GM19463 (cell line): ENCODE measurements around the gene PMM2.
"Not testable (repeated sequence)": the region's sequence is repeated elsewhere in the genome, so short reads cannot be mapped to it uniquely, and the experiment has no call there.

Experiments used
- ATAC-seq: cut with Tn5 transposase; IDR thresholded peaks from one replicate; pipeline ENCODE4 v1.9.1; 2021; ENCODE audit warnings: mild to moderate bottlenecking, moderate library complexity; ENCODE audit not compliant: unreplicated experiment

Gene PMM2

GRCh38 chr16:8866118-8866883, 68.7 kb downstream of the PMM2 start:
- ATAC-seq: no peak

GRCh38 chr16:8866884-8867215, 69.2 kb downstream of the PMM2 start:
- no peak for ATAC-seq

- ATAC-seq: no peak
These were observed 69.7 kb downstream of the PMM2 start for GRCh38 chr16:8867216-8867931.

GRCh38 chr16:8867932-8868415, 70.3 kb downstream of the PMM2 start:
- ATAC-seq: no peak

- peak; percentile 71 for ATAC-seq
These were observed 71.0 kb downstream of the PMM2 start, which contains the start of gene CARHSP1 for GRCh38 chr16:8868416-8869211. Gene CARHSP1 (minus strand): TSS chr16:8869006. CDS start chr16:8859328, 9,678 bp downstream.

GRCh38 chr16:8869212-8869987, 71.8 kb downstream of the PMM2 start:
- no peak for ATAC-seq

GRCh38 chr16:8869988-8870241, 72.3 kb downstream of the PMM2 start:
- ATAC-seq: not testable (repeated sequence)

GRCh38 chr16:8872071-8872470, 74.4 kb downstream of the PMM2 start:
- no peak for ATAC-seq

- ATAC-seq: no peak
These were observed 75.6 kb downstream of the PMM2 start for GRCh38 chr16:8872967-8873865.

- ATAC-seq: not testable (repeated sequence)
These were observed 76.2 kb downstream of the PMM2 start for GRCh38 chr16:8873866-8874195.

- ATAC-seq: no peak
These were observed 76.7 kb downstream of the PMM2 start for GRCh38 chr16:8874388-8874787.

GRCh38 chr16:8875317-8875716, 77.7 kb downstream of the PMM2 start:
- ATAC-seq: not testable (repeated sequence)

- ATAC-seq: no peak
These were observed 80.4 kb downstream of the PMM2 start for GRCh38 chr16:8877894-8878522.

- no peak for ATAC-seq
These were observed 80.9 kb downstream of the PMM2 start for GRCh38 chr16:8878523-8878911.

- no peak for ATAC-seq
These were observed 83.3 kb downstream of the PMM2 start for GRCh38 chr16:8880839-8881510.

GRCh38 chr16:8882041-8882617, 84.5 kb downstream of the PMM2 start, which contains the start of gene LITAFD:
Gene LITAFD (plus strand): TSS chr16:8882351. CDS start chr16:8884356, 2,005 bp downstream.
- no peak for ATAC-seq

- no peak for ATAC-seq
These were observed 85.2 kb downstream of the PMM2 start for GRCh38 chr16:8882725-8883377.
